ENCODE results near the gene WDR90.

Gene WDR90

GRCh38 chr16:677316-678190 lies 28.4 kb downstream of the WDR90 start:
- Histone ChIP-seq H3K9ac (no peak overlapping the region), H3K4me1 (peaks cover 19 to 42% (median 35%) of the 10 kb centered on the region in 10 experiments), H3K27me3 (peaks cover 12 to 29% (median 17%) of the 10 kb centered on the region in 11 experiments), H3K4me2 (no peak overlapping the region), H3K4me3 (no peak overlapping the region), H4K20me1 (peaks cover 47 to 90% (median 73%) of the 10 kb centered on the region in 11 experiments; a peak in 21 of 22 replicates), H3K27ac (no peak overlapping the region), H3K9me3 (replicated peaks in 1 of 11) (no peaks in the 10 kb centered on the region), H3K36me3 (peaks cover 31 to 38% (median 34%) of the 10 kb centered on the region in 11 experiments)
- no peak for TF ChIP-seq Cebpa-rat (IDR thresholded peaks at IDR 0.05)

- peak overlapping the region in 1 of 11 experiments; percentile 62; a peak in 1 of 22 replicates for H3K9ac ChIP-seq
- H3K27ac ChIP-seq, result no peak overlapping the region
These were observed 29.2 kb downstream of the WDR90 start for GRCh38 chr16:678209-678857.

GRCh38 chr16:678858-679813 lies 30.0 kb downstream of the WDR90 start:
- H3K9ac ChIP-seq, result peak overlapping the region in 10 of 11 experiments; percentile 27 to 71 (median 60); a peak in 14 of 22 replicates
- H3K27me3 ChIP-seq, result peaks cover 12 to 26% (median 16%) of the 10 kb centered on the region in 11 experiments
- H3K9me3 ChIP-seq (replicated peaks in 1 of 11), result no peaks in the 10 kb centered on the region
- peaks cover 39 to 87% (median 71%) of the 10 kb centered on the region in 11 experiments; a peak in 21 of 22 replicates for H4K20me1 ChIP-seq
- peaks cover 33 to 55% (median 48%) of the 10 kb centered on the region in 10 experiments for H3K4me1 ChIP-seq
- H3K27ac ChIP-seq, result peak overlapping the region in 8 of 11 experiments; percentile 32 to 66 (median 40); a peak in 12 of 22 replicates
- TF ChIP-seq Cebpa-rat (IDR thresholded peaks at IDR 0.05), result no peak
- peaks cover 24 to 34% (median 29%) of the 10 kb centered on the region in 11 experiments for H3K36me3 ChIP-seq
- H3K4me2 ChIP-seq, result peak overlapping the region; percentile 67 to 95 (median 86)
- H3K4me3 ChIP-seq, result peak overlapping the region; percentile 50 to 67 (median 56)

More at GRCh38 chr16:678209-678857, 29.2 kb downstream of the WDR90 start:
- H3K9me3 ChIP-seq (replicated peaks in 1 of 11), result no peaks in the 10 kb centered on the region
- H3K4me3 ChIP-seq, result no peak overlapping the region
- peaks cover 27 to 50% (median 43%) of the 10 kb centered on the region in 10 experiments for H3K4me1 ChIP-seq
- H3K36me3 ChIP-seq, result peaks cover 31 to 38% (median 34%) of the 10 kb centered on the region in 11 experiments
- H3K27me3 ChIP-seq, result peaks cover 12 to 29% (median 17%) of the 10 kb centered on the region in 11 experiments
- no peak for TF ChIP-seq Cebpa-rat (IDR thresholded peaks at IDR 0.05)
- peak overlapping the region in 5 of 11 experiments; percentile 80 to 95 (median 88); a peak in 7 of 22 replicates for H3K4me2 ChIP-seq
- H4K20me1 ChIP-seq, result peaks cover 47 to 90% (median 73%) of the 10 kb centered on the region in 11 experiments; a peak in 21 of 22 replicates

- peak within 1 kb of the TSS; percentile 75 to 98 (median 90) for H3K4me3 ChIP-seq
- peak within 1 kb of the TSS; percentile 69 to 91 (median 82) for H3K27ac ChIP-seq
- peaks cover 7 to 17% (median 8%) of the 10 kb centered on the region in 11 experiments for H3K27me3 ChIP-seq
- TF ChIP-seq Cebpa-rat (IDR thresholded peaks at IDR 0.05), result no peak
- peaks cover 22 to 29% (median 26%) of the 10 kb centered on the region in 11 experiments for H3K36me3 ChIP-seq
- H3K9ac ChIP-seq, result peak within 1 kb of the TSS; percentile 87 to 96 (median 91)
- H3K4me1 ChIP-seq, result peaks cover 39 to 53% (median 47%) of the 10 kb centered on the region in 10 experiments
- H3K4me2 ChIP-seq, result peak within 1 kb of the TSS; percentile 95 to 99 (median 99)
- no peaks in the 10 kb centered on the region for H3K9me3 ChIP-seq (replicated peaks in 1 of 11)
- peaks cover 30 to 80% (median 62%) of the 10 kb centered on the region in 11 experiments; a peak in 21 of 22 replicates for H4K20me1 ChIP-seq
These were observed 30.9 kb downstream of the WDR90 start, which contains the start of gene STUB1 for GRCh38 chr16:679814-680624. TSS of gene STUB1 (plus strand) at chr16:680410. CDS start at chr16:680526, 116 bp downstream.

GRCh38 chr16:680625-680945 lies 31.4 kb downstream of the WDR90 start:
- H3K9ac ChIP-seq, result peak overlapping the region; percentile 87 to 96 (median 91)
- H3K27ac ChIP-seq, result peak overlapping the region; percentile 69 to 91 (median 82)
- H3K4me1 ChIP-seq, result peaks cover 42 to 53% (median 50%) of the 10 kb centered on the region in 10 experiments
- no peak for TF ChIP-seq Cebpa-rat (IDR thresholded peaks at IDR 0.05)
- H3K4me3 ChIP-seq, result peak overlapping the region; percentile 75 to 98 (median 90)
- H3K9me3 ChIP-seq (replicated peaks in 1 of 11), result no peaks in the 10 kb centered on the region
- peaks cover under 1 to 11% (median 2%) of the 10 kb centered on the region in 11 experiments; a peak in 20 of 22 replicates for H3K27me3 ChIP-seq
- H4K20me1 ChIP-seq, result peaks cover 26 to 78% (median 56%) of the 10 kb centered on the region in 11 experiments; a peak in 21 of 22 replicates
- peak overlapping the region; percentile 95 to 99 (median 99) for H3K4me2 ChIP-seq
- H3K36me3 ChIP-seq, result peaks cover 23 to 34% (median 27%) of the 10 kb centered on the region in 11 experiments

- peak overlapping the region; percentile 95 to 99 (median 99) for H3K4me2 ChIP-seq
- peaks cover 0 to 6% (median 0%) of the 10 kb centered on the region in 11 experiments; a peak in 5 of 22 replicates for H3K27me3 ChIP-seq
- peak overlapping the region; percentile 69 to 91 (median 82); a peak in 21 of 22 replicates for H3K27ac ChIP-seq
- H3K36me3 ChIP-seq, result peaks cover 23 to 39% (median 27%) of the 10 kb centered on the region in 11 experiments
- peaks cover 42 to 57% (median 51%) of the 10 kb centered on the region in 10 experiments for H3K4me1 ChIP-seq
- peak overlapping the region; percentile 75 to 98 (median 90) for H3K4me3 ChIP-seq
- peak overlapping the region; percentile 87 to 96 (median 91) for H3K9ac ChIP-seq
- peaks cover 26 to 74% (median 54%) of the 10 kb centered on the region in 11 experiments; a peak in 21 of 22 replicates for H4K20me1 ChIP-seq
- TF ChIP-seq Cebpa-rat (IDR thresholded peaks at IDR 0.05), result no peak
- no peaks in the 10 kb centered on the region for H3K9me3 ChIP-seq (replicated peaks in 1 of 11)
These were observed 32.0 kb downstream of the WDR90 start for GRCh38 chr16:680967-681745.
